ENCODE data around the gene CD300LB.
"Not testable (repeated sequence)": the region's sequence is repeated elsewhere in the genome, so short reads cannot be mapped to it uniquely, and the experiment has no call there.

CD300LB gene

GRCh38 chr17:74531231-74531761 lies at the start of gene CD300LB:
Gene CD300LB, minus strand, starts transcription at chr17:74531475. Its CDS starts 125 bp downstream, at chr17:74531350.
- no peak for DNase-seq

GRCh38 chr17:74579900-74580299 lies 48.6 kb upstream of the CD300LB start:
- no peak for DNase-seq

DNA sequence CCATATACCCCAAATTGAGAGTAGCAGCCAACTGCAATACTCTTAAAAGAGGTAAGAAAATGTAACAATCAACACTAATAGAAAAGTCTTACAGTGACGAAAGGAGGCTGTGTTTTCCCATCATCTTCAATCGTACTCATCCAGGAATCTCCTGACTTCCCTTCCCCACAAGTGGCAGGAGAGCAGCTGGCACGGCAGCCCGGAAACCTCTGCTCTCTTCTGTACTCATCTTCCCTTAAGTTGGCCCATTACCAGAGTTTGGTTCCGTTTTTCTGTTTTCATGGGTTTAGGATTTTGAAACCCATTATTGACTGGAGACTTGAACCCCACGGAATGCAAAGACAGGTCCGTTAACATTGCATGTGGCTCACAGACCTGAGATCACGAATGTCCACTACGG lies 47.7 kb upstream of the CD300LB start:
- no peak for DNase-seq

DNA sequence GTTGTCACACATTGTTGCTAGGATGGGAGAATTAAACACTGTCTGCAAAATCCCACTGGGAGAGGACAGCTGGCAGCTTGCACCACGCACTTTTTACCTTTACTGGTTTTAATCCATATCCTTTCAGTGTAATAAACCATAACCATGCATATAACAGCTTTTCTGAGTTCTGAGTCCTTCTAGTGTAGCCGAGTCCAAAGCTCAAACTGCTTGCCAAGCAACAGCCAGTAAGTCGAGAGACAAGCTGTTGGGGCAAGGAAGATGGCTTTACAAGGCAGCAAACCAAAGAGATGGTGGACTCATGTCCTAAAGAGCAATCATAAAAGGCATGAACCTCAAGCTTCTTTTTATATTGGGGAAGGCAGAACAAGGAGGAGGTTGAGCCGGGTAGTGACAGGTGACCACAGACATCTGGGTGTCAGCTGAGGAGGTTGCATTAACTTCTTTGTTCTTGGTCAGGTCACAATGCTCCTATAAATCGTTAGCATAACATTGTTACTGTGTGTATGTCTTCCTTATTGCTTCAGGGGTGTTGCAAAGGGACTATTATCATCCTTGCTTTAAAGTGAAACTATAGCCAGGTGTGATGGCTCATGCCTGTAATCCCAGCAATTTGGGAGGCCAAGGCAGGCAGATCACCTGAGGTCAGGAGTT lies 43.3 kb upstream of the CD300LB start:
- no peak for DNase-seq

GRCh38 chr17:74573635-74574034 lies 42.4 kb upstream of the CD300LB start:
- not testable (repeated sequence) for DNase-seq

DNA sequence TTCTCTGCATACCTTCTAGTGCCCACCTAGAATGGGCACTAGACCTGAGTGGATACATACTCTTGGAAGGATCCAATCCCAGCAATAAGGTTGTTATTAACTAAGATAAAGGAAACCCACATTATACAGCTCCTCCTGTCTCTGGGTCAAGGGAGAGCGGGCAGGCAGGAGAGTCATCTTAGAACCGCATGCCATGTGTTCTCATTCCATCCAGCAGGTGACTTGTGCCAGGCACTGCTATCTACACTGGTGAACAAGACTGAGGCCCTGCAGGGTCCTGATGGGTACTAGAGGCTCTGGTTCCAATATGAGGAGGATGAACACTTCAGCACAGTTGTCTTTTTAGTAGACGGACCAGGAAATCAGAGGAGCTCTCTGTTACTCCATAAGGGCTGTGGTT lies 41.9 kb upstream of the CD300LB start:
- no peak for DNase-seq

DNA sequence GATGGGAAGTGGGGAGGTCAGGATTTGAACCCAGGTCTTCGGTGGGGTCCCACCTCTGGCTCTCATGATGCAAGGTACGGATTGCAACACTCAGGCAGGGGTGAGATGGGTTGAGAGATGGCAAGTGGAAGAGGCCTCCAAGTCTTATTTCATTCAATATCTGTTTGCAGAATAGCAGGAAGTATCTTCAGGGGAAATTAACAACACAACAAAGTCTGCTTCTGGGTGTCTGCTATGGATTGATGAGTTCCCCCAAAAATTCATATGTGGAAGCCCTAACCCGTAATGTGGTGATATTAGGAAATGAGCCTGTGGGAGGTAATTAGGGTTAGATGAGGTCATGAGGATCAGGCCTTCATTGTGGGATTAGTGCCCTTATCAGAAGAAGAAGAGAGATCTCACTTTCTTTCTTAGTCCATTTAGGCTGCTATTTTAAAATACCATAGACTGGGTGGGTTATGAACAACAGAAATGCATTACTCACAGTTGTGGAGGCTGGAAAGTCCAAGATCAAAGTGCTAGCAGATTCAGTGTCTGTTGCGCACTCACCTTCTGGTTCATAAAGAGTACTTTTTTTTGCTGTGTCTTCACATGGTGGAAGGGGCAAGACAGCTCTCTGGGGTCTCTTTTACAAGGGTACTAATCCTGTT lies 40.5 kb upstream of the CD300LB start:
- no peak for DNase-seq

- DNase-seq, result peak; percentile 13
Observed at GRCh38 chr17:74569020-74570003, 38.0 kb upstream of the CD300LB start.

GRCh38 chr17:74568106-74568873 lies 37.0 kb upstream of the CD300LB start:
- DNase-seq, result no peak

- DNase-seq, result no peak
Observed at GRCh38 chr17:74567397-74567796, 36.1 kb upstream of the CD300LB start, which contains the start of gene CD300H. Gene CD300H, minus strand, starts transcription at chr17:74567509.

- DNase-seq, result peak; percentile 55
Observed at GRCh38 chr17:74566132-74566753, 35.0 kb upstream of the CD300LB start.

- no peak for DNase-seq
Observed at GRCh38 chr17:74565126-74565525, 33.9 kb upstream of the CD300LB start.

- no peak for DNase-seq
Observed at GRCh38 chr17:74563358-74563757, 32.1 kb upstream of the CD300LB start.

DNA sequence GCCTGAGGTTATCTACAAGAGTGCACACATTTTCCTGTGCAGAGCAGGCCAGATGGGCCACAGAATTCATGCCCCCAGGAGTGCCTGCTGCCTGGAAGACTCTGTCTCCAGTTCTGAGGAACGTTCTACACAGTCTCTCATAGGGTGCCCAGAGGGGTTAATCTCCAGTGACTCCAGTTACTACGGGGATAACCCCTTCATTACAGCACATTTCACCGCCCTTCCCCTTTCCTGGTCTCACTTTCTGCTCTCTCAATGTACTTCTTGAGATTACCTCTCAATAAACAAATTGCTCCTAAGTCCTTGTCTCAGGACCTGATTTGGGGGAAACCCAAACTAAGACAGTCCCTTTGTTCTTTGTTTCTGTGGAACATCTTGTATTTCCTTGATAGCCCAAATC lies 30.3 kb upstream of the CD300LB start:
- no peak for DNase-seq

- no peak for DNase-seq
Observed at GRCh38 chr17:74558882-74559519, 27.7 kb upstream of the CD300LB start.

GRCh38 chr17:74558402-74558801 lies 27.1 kb upstream of the CD300LB start:
- not testable (repeated sequence) for DNase-seq

DNA sequence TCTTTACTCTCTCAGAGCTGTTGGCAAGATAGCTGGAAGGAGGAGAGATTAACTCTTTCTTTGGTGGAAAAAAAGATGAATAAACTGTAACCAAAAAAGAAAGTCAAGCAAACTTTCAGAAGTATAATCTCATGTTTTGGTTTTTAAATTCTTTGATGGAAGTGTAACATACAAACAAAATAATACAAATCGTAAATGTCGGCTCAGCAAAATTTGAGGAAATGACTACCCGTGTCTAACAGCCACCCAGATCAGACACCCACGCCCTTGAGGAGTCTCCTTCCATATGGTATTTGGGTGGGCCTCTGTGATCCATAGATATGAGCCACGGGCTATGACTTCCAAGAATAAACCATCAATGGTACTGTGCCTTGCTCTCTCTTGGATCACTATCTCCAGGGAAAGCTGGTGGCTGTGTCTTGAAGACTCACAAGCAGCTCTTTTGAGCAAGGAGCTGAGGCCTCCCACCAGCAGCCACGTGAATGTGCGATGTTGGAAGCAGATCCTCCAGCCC lies 24.2 kb upstream of the CD300LB start:
- no peak for DNase-seq

- no peak for DNase-seq
Observed at GRCh38 chr17:74554909-74555308, 23.6 kb upstream of the CD300LB start.

DNA sequence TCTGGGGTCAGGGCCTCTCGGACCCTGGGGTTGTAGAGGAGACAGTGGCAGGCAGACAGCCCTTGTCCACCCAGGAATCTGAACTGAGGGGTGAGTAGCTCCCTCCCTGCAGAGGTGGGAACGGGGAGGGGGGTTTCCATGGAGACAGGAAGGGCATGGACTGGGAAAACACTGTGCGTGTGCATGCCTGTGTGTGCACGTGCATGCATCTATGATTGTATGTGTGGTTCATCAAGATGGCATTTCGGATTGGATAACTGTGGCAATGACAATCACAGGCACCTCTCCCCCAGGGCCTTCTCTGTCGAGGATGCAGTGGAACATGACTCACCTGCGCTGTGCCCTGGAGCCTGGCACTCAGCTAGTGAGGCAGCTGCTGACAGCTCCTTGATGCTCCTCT lies 20.8 kb upstream of the CD300LB start:
- DNase-seq, result peak; percentile 11

DNA sequence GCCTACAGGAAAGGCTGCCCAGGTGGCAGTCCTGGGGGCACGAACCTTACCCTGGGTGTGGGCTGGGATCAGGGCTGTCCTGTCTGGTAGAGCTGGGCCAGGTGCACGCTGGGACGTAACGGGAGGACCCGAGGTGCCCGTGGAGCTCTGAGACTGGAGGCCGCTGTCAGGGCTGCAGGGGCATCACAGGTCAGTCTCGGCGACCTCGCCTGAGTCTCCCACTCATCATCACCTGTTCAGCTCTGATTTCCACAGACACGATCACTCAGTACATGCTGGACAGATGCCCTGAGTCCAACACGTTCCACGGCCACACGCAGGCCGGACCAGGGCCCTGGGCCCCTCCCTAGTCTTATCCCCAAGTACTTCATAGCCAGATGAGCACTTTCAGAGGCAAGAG lies 19.3 kb upstream of the CD300LB start:
- no peak for DNase-seq

DNA sequence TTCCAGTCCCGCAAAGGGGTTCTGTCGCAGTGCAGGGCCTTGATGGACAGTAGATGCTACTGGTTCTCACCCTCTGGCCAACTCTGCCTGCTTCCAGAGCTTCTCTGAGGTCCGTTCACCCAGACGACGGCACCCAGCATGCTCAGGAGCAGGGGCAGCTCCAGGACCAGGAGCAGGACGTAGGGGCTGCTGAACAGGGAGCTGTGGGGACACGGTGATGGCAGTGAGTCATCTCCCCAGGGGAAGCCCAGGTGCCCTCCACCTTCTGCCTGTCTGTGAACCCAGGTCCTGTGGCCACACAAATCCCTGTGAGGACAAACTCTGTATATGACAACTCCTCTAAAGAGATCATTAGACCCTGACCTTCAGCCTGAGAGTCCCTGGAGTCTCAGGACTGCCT lies 18.1 kb upstream of the CD300LB start:
- no peak for DNase-seq

Data from NCI-H69 (cell line).